Measurements from ENCODE around the gene SPINT1.

The SPINT1 gene

DNA sequence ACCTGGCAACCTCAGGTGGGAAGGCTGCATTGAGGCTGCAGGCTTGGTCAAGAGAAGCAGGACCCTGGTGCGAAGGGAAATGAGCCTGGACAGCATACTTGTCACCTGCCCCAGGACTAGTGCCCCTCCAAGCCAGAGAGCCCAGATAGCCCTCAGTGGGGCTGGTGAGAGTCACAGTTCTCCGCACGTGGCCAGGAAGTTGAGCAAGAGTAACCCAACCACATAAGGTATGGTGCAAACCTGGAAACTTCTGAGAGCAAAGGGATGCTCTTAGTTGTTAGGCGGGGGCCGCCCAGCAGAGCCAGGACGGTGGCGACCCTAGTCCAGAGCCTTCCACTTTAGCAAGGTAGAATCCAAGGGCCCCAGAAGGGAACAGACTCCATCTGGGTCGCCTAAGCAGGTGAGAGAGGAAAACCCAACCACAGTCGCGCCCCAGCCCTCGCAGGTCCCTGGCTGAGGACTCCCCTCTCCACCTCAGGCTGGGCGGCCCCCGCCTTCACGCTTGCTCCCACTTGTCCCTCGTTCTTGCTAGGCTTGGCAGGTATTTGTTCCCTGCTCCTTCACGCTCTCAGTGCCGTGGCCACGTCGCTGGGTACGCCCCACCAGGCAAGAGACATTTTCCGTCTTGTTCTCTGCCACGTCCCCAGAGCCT, 49.3 kb downstream of the SPINT1 start:
- no peak for DNase-seq (ENCODE audit: low read depth)

DNA sequence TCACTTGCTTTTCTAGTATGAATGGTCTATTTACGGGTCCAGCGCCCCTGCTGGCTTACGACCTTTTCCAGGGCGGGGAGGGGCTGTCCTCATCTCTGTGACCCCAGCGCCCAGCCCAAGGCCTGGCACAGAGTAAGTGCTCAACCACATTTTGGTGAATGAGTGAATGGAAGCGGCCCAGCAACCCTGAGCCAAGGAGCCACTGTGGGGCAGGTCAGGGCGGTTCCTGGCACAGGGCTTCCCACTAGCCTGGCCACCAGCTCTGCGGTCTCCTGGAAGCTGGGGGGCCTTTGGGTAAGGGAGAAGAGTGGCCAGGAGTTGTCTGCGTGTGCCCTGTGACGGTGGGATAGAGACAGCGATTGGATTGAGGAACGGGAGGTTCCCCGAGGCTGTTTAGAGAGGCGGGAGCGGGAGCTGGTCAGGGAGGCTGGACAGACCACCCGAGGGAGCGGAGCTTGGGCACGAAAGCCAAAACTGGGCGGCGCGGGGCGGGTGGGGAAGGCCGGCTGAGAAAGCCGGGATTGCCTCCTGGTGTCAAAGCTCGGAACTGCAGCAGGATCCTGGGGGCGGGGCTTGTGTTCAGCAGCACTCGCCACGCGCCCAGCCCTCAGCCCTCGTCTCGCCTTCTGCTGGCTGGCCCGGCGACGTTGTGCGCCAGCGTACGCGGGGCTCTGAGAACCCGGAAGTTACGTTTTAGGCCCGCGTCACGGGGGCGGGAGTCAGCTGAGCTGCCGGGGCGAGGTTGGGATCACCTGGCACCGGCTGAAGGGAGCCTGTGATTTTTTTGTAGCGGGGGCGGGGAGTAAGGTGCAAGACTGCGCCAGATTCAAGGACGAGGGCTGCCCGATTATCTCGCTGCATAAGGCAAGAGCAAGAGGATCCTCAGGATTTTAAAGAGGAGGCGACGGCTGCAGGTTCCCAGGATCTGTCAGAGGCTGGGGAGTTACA, 50.2 kb downstream of the SPINT1 start, which contains the start of gene VPS18:
VPS18 (plus strand) TSS at position 718 of the 948 bp plus-strand sequence. CDS start 319 bp downstream, outside the sequence.
- peak; percentile 98 for DNase-seq (ENCODE audit: low read depth)

DNA sequence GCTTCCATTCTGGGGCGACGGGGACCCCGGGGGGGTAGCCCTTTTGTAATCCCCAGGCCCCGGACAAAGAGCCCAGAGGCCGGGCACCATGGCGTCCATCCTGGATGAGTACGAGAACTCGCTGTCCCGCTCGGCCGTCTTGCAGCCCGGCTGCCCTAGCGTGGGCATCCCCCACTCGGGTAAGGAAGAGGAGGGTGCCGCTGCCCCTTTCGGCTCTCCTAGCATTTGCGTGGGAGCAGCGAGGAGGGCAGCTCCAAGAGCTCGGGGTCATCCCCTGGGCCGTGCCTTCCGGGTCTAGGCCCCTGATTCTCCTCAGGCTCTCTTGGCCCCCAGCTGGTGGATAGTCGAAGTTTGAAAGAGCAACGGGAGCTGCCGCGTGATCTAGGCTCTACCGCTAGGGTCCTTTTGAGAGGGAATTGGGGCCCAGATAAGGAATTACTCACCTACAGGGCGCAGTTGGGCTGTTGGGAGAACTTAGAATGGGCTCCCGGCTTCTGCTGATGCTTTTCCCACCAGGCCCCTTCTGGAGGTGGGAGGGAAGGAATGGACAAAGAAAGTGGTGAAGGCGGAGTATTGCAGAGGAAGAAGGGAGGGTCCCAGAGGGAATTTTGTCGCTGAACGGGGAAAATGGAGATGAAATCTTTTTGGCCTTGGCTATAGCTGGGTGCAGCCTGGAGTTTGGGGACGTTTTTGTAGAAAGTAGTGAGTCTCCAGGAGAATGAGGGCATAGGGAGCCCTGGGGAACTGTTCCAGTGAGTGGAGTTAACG, 51.0 kb downstream of the SPINT1 start:
- peak; percentile 34 for DNase-seq (ENCODE audit: low read depth)

DNA sequence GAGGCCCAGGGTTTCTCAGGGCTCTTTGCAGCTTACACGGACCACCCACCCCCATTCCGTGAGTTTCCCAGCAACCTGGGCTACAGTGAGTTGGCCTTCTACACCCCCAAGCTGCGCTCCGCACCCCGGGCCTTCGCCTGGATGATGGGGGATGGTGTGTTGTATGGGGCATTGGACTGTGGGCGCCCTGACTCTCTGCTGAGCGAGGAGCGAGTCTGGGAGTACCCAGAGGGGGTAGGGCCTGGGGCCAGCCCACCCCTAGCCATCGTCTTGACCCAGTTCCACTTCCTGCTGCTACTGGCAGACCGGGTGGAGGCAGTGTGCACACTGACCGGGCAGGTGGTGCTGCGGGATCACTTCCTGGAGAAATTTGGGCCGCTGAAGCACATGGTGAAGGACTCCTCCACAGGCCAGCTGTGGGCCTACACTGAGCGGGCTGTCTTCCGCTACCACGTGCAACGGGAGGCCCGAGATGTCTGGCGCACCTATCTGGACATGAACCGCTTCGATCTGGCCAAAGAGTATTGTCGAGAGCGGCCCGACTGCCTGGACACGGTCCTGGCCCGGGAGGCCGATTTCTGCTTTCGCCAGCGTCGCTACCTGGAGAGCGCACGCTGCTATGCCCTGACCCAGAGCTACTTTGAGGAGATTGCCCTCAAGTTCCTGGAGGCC, 55.8 kb downstream of the SPINT1 start:
- no peak for DNase-seq (ENCODE audit: low read depth)

DNA sequence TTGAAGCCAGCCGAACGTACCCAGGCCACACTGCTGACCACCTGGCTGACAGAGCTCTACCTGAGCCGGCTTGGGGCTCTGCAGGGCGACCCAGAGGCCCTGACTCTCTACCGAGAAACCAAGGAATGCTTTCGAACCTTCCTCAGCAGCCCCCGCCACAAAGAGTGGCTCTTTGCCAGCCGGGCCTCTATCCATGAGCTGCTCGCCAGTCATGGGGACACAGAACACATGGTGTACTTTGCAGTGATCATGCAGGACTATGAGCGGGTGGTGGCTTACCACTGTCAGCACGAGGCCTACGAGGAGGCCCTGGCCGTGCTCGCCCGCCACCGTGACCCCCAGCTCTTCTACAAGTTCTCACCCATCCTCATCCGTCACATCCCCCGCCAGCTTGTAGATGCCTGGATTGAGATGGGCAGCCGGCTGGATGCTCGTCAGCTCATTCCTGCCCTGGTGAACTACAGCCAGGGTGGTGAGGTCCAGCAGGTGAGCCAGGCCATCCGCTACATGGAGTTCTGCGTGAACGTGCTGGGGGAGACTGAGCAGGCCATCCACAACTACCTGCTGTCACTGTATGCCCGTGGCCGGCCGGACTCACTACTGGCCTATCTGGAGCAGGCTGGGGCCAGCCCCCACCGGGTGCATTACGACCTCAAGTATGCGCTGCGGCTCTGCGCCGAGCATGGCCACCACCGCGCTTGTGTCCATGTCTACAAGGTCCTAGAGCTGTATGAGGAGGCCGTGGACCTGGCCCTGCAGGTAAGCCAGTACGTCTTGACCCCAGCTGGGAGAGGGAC, 56.6 kb downstream of the SPINT1 start:
- DNase-seq (ENCODE audit: low read depth), result no peak

DNA sequence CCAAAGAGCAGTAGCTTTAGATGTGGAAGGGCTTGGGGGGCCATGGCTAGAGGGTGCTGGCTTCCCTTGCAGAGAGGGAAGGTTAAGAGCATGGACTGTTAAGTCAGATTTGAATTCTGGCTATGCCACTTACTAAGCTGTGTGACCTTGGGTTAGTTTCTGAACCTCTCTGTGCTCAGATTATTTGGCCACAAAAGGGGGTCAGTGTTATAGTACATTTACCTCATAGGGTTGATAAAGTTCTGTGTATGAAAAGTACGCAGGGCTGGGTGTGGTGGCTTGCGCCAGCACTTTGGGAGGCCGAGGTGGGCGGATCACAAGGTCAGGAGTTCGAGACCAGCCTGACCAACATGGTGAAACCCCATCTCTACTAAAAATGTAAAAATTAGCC, 57.2 kb downstream of the SPINT1 start:
- no peak for DNase-seq (ENCODE audit: low read depth)

DNA sequence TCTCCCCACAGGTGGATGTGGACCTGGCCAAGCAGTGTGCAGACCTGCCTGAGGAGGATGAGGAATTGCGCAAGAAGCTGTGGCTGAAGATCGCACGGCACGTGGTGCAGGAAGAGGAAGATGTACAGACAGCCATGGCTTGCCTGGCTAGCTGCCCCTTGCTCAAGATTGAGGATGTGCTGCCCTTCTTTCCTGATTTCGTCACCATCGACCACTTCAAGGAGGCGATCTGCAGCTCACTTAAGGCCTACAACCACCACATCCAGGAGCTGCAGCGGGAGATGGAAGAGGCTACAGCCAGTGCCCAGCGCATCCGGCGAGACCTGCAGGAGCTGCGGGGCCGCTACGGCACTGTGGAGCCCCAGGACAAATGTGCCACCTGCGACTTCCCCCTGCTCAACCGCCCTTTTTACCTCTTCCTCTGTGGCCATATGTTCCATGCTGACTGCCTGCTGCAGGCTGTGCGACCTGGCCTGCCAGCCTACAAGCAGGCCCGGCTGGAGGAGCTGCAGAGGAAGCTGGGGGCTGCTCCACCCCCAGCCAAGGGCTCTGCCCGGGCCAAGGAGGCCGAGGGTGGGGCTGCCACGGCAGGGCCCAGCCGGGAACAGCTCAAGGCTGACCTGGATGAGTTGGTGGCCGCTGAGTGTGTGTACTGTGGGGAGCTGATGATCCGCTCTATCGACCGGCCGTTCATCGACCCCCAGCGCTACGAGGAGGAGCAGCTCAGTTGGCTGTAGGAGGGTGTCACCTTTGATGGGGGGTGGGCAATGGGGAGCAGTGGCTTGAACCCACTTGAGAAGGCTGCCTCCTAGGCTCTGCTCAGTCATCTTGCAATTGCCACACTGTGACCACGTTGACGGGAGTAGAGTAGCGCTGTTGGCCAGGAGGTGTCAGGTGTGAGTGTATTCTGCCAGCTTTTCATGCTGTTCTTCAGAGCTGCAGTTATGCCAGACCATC, 59.0 kb downstream of the SPINT1 start:
- DNase-seq (ENCODE audit: low read depth), result no peak

DNA sequence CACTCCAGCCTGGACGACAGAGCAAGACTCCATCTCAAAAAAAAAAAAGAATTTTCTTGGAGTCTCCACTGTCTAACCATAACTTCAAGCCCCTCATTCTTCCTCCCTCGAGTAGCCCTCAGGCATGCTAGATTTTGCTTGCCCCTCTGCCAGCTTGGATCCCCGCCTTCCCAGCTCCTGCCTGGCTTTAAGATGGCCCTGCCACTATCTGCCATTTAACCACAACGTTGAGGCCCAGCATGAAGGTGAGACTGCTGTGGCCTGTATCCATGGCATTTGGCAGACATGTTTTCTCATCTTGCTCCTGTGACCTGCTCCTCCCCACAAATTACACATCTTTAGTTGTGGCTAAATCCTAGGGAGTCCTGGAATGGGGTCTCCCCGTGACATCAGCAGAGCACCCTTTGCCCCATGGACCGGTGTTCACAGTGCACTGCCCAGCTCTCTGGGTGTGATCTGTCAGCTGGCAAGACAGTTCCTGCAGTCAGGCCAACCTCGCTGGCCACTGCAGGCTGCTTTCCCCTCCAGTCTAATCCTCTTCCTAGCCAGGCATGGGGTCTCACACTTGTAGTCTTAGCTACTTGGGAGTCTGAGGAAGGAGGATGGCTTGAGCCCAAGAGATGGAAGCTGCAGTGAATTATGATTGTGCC, 60.8 kb downstream of the SPINT1 start:
- DNase-seq (ENCODE audit: low read depth), result no peak

DNA sequence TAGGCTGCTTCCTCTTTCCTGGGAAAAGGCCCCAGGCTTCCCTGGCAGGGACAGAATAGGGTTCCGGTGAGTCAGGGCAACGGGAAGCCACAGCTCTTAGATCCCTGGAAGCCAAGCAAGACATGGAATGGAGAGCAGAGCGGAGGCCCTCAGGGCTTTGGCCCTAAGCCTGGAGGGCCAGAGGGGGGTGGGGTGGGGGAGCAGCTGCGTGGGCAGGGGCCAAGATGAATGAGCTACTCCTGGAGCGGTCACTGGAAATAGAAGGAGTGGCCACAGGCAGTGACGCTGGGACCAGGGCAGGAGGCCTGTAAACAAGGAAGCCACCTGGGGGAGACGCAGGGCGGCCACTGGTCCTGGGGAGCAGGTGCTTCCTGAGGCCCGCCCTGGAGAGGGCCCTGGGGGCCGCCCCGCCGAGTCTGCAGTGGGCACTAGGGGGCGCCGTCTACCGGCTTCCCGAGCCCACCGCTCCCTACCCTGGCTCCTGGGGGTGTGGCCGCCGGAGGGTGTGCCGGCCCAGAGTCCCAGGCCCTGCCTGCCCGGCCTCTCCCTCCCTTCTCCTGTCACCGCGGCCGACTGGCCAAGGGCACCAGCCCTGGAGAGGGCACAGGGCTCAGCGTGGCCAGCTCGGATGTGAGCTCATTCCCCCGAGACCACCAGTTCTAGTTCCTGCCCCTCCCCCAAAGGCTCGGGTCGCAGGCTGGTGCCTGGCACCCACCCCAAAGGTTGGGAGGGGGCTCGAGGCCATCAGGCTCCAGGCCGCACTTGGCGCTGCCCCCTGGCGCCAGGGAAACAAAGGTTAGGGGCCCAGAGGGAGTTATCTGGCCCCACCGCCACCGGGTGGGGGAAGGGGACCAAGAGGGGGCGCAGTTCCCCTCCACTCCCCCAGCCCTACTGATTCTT, 62.5 kb downstream of the SPINT1 start:
- DNase-seq (ENCODE audit: low read depth), result peak; percentile 66

DNA sequence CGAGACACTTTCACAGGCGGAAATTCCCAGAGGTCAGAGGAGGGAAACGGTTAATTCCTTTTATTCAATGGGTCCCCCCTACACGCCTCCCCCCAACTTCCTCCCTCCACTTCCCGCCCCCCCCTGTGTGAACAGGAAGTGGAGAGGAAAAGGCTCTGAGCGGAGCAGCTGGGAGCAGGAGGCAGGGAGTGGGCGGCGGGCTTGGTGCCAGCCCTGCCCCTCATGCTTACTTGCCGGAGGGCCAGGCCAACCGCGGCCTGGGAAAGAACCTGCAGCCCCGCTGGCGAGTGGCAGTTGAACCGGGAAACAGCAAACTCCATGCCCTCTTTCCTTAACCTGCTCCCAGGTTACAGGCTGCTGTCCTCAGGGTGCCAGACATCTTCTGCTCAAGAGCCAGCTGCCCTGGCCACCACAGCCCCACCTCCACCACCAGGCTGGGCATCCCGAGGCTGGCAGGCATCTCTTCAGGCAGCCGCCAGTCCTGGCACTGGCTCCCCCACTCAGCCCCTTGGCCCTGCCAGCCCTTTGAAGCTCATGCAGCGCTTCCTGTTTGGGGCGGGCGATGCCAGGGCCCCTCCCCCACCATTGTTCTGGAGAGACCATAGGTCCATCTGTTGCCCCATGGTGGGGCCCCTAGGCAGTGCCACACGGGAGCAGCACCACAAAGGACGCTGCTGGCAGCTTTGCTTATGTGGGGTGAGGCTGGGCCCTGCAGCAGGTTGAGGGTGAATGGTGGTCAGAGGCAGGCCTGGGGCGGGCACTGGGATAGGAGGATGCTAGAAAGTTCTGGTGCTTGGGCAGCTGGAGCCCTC, 63.3 kb downstream of the SPINT1 start:
- peak; percentile 41 for DNase-seq (ENCODE audit: low read depth)
